Hepatocyte (in vitro differentiated cells): ENCODE results near the gene MTCH1.

Experiments used
- CTCF ChIP-seq: fragments of 200-600 bp; sonication (generic); IDR thresholded peaks from 2 replicates; pipeline ENCODE4 v1.5.1; 2016; ENCODE audit warnings: antibody characterized with exemption, mild to moderate bottlenecking; ENCODE audit not compliant: poor library complexity
- EZH2 ChIP-seq: fragments of 200-600 bp; sonication (generic); IDR thresholded peaks from 2 replicates; pipeline ENCODE4 v1.6.1; 2016; ENCODE audit warnings: antibody characterized with exemption, mild to moderate bottlenecking, borderline replicate concordance
- EZH2phosphoT487 ChIP-seq: fragments of 200-600 bp; sonication (generic); IDR thresholded peaks from one replicate; pipeline ENCODE4 v1.6.1; 2018; ENCODE audit warnings: antibody characterized with exemption, mild to moderate bottlenecking, low read depth, moderate library complexity; ENCODE audit not compliant: unreplicated experiment, severe bottlenecking

- TF ChIP-seq CTCF (no peak), EZH2 (no peak), EZH2phosphoT487 (no peak)
Observed at GRCh38 chr6:36947570-36948351, 38.2 kb downstream of the MTCH1 start.
